Dendritic cell treated with granulocyte-macrophage colony-stimulating factor and Interleukin-4, amounts not matched to agents 40 ng/mL and 50 ng/mL, for 4 days (primary cell): ENCODE results near the gene CYP3A4.
"Not testable (repeated sequence)": the region's sequence is repeated elsewhere in the genome, so short reads cannot be mapped to it uniquely, and the experiment has no call there.

Experiments
- H3K27ac Mint-ChIP-seq: one replicate; pipeline ENCODE4 v1.8.0; 2022; ENCODE audit warnings: mild to moderate bottlenecking, mixed read lengths
- H3K27me3 Mint-ChIP-seq: one replicate; pipeline ENCODE4 v1.8.0; 2022; ENCODE audit warnings: mild to moderate bottlenecking, mixed read lengths
- H3K36me3 Mint-ChIP-seq: one replicate; pipeline ENCODE4 v1.8.0; 2022; ENCODE audit warnings: low read depth, mixed read lengths
- H3K4me1 Mint-ChIP-seq: one replicate; pipeline ENCODE4 v1.8.0; 2022; ENCODE audit warnings: low read depth, mixed read lengths
- H3K4me3 Mint-ChIP-seq: one replicate; pipeline ENCODE4 v1.8.0; 2022; ENCODE audit warnings: mild to moderate bottlenecking, moderate library complexity, mixed read lengths
- H3K9me3 Mint-ChIP-seq: one replicate; pipeline ENCODE4 v1.8.0; 2022; ENCODE audit warnings: mixed read lengths
- intact Hi-C: fragments of 100-400 bp; cut with micrococcal nuclease; formaldehyde crosslinking; loops from one replicate; pipeline ENCODE4 v1.15.0; 2022

Gene CYP3A4

DNA sequence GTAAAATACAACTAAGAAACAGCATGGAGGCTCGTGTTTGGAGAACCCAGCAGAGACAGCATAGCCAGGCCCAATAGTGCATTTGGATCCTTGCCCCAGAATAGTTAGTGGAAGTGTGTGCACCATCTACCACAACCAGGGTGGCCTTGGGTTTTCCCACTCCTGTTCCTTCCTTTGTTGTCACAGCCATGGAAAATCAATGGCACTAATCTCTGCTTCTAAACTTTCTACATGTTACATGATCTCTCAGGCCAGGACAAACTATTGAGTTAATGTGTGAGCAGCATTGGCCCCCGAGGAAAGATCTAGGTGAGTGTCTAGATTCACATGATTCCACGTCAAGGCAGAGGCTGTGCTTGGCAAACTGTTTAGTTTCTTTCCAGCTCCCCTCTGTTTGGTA, 51.0 kb downstream of the CYP3A4 start:
- H3K27me3 Mint-ChIP-seq, result no peaks in the 10 kb centered on the region
- H3K27ac Mint-ChIP-seq, result no peak overlapping the region
- H3K36me3 Mint-ChIP-seq, result no peaks in the 10 kb centered on the region
- no peak overlapping the region for H3K4me3 Mint-ChIP-seq
- H3K4me1 Mint-ChIP-seq, result no peaks in the 10 kb centered on the region
- intact Hi-C loops, result no loop called here
- no peaks in the 10 kb centered on the region for H3K9me3 Mint-ChIP-seq

DNA sequence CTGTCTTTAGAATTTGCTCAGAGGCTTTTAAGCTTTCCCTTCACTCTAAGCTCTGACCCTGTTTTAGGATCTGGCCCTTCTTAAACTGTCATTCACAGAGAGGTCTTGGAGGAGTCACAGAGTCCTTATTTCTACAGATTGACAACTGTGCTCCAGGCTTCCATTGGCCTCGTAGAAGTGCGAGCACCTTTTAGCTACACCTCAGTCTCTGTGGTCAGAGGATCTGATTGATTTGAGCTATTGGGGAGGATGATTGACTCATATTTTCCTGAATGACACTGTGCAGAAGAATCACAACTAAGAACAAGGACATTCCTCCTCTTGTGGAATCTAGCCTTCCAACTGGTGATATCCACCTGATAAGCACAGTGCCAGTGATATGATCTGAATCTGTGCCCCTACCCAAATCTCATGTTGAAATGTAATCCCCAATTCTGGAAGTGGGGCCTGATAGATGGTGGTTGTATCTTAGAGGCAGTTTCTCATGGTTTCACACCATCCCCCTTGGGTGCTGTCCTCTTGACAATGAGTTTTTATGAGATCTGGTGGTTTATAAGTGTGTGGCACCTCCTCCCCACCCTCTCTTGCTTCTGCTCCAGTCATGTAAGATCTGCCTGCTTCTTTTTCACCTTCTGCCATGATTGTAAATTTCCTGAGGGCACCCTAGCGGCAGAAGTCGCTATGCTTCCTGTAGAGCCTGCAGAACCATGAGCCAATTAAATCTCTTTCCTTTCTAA, 52.2 kb downstream of the CYP3A4 start:
- Mint-ChIP-seq H3K27ac (no peak overlapping the region), H3K9me3 (no peaks in the 10 kb centered on the region), H3K4me1 (no peaks in the 10 kb centered on the region), H3K4me3 (no peak overlapping the region), H3K27me3 (no peaks in the 10 kb centered on the region), H3K36me3 (no peaks in the 10 kb centered on the region)
- intact Hi-C loops, result no loop called here

DNA sequence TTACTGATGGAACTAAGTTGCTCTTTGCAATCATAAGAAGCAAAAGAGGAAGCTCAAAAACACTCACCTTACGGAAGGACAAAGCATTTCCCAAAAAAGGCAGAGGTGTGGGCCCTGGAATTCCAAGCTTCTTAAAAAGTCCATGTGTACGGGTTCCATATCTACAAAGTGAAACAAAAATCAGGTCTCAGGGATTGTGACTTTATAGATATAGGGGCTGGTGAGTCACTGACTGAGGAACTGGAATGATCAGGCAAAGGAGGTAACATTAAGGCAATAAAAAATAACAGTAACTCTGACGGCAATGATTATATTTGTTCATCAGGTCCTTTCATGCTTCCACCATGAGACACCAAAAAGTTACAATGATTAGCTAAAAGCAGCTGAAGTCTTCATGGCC, 53.0 kb downstream of the CYP3A4 start:
- Mint-ChIP-seq H3K4me1 (no peaks in the 10 kb centered on the region), H3K9me3 (no peaks in the 10 kb centered on the region), H3K27me3 (no peaks in the 10 kb centered on the region), H3K4me3 (no peak overlapping the region), H3K36me3 (no peaks in the 10 kb centered on the region), H3K27ac (no peak overlapping the region)
- intact Hi-C loops, result no loop called here

DNA sequence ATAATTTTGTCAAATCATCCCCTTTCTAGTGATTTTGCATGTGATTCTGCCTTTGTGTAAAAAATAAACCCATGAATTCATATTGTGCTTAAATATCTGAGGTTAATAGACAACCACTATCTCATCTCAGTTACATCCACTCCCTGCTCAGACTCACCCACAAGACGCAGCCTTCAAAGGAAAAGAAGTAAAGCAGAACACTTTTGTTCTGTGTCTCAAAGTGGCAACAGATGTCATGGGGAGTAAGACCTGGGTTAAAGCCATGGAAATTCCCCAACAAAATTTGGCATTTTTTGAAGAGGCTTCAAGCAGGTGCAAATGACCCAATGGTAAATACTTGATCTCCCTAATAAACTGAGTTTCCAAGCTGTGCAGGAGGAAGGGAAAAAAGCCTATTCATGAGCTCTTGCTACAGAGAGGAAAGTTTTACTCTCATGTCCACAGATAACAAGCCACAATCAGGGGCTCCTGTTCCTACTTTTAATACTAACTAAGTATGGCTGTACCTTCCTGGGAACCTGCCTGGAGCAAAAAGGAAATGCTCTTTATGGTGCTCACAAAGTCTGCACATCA, 53.7 kb downstream of the CYP3A4 start:
- Mint-ChIP-seq H3K27ac (no peak overlapping the region), H3K36me3 (no peaks in the 10 kb centered on the region), H3K9me3 (no peaks in the 10 kb centered on the region), H3K4me1 (no peaks in the 10 kb centered on the region), H3K4me3 (no peak overlapping the region), H3K27me3 (no peaks in the 10 kb centered on the region)
- intact Hi-C loops, result no loop called here

DNA sequence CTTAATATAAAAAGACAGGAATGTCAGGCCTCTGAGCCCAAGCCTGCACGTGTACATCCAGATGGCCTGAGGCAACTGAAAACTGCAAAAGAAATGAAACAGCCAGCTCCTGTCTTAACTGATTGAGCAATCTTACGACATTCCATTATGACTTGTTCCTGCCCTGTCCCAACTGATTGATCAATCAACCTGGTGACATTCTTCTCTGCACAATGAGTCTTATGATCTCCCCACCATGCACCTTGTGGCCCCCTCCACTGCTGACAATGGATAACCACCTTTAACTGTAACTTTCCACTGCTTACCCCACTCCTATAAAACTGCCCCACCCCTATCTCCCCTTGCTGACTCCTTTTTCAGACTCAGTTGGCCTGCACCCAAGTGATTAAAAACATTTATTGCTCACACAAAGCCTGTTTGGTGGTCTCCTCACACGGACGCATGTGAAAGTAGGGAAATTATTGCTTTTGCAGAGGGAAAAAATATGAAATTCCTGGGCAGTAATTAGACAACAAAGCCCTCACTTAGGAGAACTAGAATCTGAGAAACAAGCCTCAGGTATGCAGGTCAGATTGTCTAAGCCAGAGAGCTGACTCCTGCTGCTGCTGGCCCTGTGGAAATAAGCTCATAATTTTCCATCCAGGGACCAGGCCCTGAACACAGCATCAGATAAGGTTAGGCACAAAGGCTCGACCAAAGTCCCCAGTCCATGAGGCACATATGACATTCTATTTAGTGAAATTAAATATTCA, 54.3 kb downstream of the CYP3A4 start:
- Mint-ChIP-seq H3K4me3 (no peak overlapping the region), H3K9me3 (no peaks in the 10 kb centered on the region), H3K4me1 (no peaks in the 10 kb centered on the region), H3K27me3 (no peaks in the 10 kb centered on the region), H3K27ac (no peak overlapping the region), H3K36me3 (no peaks in the 10 kb centered on the region)
- intact Hi-C loops, result no loop called here

DNA sequence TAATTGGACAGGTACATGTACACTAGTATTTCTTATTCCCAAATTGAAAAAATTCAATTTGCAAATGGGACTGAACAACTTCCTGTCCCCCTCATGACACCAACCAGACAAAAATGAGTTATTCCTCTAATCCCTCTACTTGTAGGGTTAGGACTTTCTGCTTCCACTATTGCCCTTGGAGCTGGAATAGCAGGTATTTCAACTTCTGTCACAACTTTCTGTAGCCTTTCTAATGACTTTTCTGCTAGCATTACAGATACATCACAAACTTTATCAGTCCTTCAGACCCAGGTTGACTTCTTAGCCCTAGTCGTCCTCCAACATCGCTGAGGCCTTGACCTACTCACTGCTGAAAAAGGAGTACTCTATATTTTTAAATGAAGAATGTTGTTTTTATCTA, 55.4 kb downstream of the CYP3A4 start:
- H3K36me3 Mint-ChIP-seq, result no peaks in the 10 kb centered on the region
- no peaks in the 10 kb centered on the region for H3K9me3 Mint-ChIP-seq
- no peaks in the 10 kb centered on the region for H3K27me3 Mint-ChIP-seq
- no peak overlapping the region for H3K4me3 Mint-ChIP-seq
- H3K4me1 Mint-ChIP-seq, result no peaks in the 10 kb centered on the region
- intact Hi-C loops, result no loop called here
- no peak overlapping the region for H3K27ac Mint-ChIP-seq

DNA sequence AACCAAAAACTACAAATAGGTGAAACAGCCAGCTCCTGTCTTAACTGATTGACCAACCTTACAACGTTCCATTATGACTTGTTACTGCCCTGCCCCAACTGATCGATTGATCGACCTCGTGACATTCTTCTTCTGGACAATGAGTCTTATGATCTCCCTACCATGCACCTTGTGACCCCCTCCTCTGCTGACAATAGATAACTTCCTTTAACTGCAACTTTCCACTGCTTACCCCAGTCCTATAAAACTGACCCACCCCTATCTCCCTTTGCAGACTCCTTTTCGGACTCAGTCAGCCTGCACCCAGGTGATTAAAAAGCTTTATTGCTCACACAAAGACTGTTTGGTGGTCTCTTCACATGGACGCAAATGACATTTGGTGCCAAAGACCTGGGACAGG, 60.8 kb downstream of the CYP3A4 start:
- intact Hi-C loops, H3K9me3 Mint-ChIP-seq, H3K4me1 Mint-ChIP-seq, H3K36me3 Mint-ChIP-seq, H3K27ac Mint-ChIP-seq, H3K27me3 Mint-ChIP-seq, H3K4me3 Mint-ChIP-seq: not testable (repeated sequence)

DNA sequence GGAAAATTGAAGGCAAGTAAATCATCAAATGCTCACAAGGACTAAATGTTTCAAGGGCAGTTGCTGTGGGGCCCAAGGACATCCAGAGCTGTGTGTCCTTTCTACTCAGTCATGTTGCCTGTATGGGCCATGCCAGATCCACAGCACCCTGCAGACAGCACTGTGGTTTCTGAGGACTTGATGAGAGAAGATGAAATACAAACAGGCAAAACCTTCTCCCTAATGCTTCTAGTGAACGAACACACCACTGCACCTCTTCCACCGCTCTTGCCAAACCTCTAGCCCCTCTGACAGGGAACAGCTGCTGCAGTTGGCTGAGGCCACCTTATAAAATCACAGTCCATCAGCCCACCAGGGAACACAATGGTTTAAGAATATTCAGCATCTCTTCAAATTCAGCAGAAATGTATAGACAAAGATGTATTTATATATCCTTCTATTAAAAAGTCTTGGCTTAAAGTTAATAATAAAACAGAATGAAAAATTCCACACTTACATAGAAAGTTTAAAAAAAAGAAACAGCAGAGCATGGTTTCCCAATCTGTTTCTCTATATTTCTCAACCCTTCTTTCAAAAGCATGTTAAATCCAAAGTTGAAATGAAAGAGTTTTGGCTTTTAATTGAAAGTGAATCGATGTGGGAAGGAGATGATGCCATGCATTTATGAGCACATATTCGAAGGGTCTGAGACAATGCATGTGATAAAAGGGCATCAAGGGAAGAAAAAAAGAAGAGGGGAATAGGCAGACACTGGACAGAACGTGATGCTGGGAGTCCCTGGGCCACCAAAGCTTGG, 63.0 kb downstream of the CYP3A4 start:
- H3K9me3 Mint-ChIP-seq, result no peaks in the 10 kb centered on the region
- no peaks in the 10 kb centered on the region for H3K27me3 Mint-ChIP-seq
- H3K36me3 Mint-ChIP-seq, result no peaks in the 10 kb centered on the region
- no peaks in the 10 kb centered on the region for H3K4me1 Mint-ChIP-seq
- no peak overlapping the region for H3K27ac Mint-ChIP-seq
- H3K4me3 Mint-ChIP-seq, result no peak overlapping the region
- intact Hi-C loops, result no loop called here

DNA sequence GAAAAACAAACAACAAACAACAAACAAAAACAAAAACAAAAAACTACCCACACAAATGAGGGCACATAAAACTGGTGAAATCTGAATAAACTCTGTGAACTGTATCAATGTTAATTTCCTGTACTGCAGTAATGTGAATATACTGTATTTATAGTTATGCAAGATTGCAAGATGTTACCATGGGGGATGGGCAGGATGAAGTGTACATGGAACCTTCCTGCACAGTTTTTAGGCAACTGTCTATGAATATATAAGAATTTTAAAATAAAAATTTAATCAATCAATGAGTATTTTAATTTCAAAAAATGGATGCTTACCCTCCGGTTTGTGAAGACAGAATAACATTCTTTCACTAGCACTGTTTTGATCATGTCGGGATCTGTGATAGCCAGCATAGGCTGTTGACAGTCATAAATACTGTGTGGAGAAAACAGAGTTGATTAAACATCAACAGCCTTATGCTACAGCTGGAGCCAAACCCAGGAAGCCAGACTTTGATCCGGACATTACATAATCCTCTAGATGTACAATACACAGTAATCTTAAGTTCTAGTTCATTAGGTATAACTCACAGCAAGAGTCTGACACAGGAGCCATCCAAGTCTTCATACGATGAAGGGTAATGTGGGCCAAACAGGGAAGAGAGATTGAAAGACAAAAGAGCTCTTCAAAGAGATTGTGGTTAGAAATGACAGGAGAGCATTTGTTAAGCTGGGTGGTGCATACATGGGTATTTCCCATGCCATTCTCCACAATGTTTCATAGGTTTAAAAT, 63.8 kb downstream of the CYP3A4 start:
- H3K4me3 Mint-ChIP-seq, result no peak overlapping the region
- H3K9me3 Mint-ChIP-seq, result peaks cover 7% of the 10 kb centered on the region
- no peaks in the 10 kb centered on the region for H3K27me3 Mint-ChIP-seq
- H3K4me1 Mint-ChIP-seq, result no peaks in the 10 kb centered on the region
- H3K36me3 Mint-ChIP-seq, result no peaks in the 10 kb centered on the region
- intact Hi-C loops, result no loop called here
- no peak overlapping the region for H3K27ac Mint-ChIP-seq

DNA sequence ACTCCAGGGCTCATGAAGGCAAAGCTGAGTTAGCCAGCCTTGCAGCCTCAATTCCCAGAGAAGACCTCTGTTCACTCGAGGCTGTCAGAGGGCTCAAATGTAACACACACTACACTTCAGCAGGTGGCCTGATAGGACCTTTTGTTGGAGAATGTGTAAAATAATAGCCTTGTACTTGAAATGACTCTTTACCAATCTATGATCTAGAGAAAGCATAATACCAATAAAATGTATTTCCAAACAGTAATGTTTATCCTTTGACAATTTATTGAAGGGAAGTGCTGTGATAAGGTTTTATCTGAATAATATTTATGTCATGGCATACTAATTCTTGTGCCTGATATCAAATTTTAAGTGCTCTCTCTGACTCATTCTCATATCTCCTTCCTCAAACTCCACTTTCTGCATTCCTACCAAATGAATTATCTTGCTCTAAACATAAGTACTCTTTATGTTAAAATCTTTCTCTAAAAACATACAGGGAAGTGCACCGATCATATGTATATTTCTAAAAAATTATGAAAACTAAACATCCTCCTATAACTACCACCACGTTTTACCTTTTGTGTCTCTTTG, 69.9 kb downstream of the CYP3A4 start:
- peaks cover 4% of the 10 kb centered on the region for H3K27me3 Mint-ChIP-seq
- intact Hi-C loops, result no loop called here
- peaks cover 14% of the 10 kb centered on the region for H3K9me3 Mint-ChIP-seq
- no peaks in the 10 kb centered on the region for H3K4me1 Mint-ChIP-seq
- H3K36me3 Mint-ChIP-seq, result no peaks in the 10 kb centered on the region
- H3K27ac Mint-ChIP-seq, result no peak overlapping the region
- H3K4me3 Mint-ChIP-seq, result no peak overlapping the region

DNA sequence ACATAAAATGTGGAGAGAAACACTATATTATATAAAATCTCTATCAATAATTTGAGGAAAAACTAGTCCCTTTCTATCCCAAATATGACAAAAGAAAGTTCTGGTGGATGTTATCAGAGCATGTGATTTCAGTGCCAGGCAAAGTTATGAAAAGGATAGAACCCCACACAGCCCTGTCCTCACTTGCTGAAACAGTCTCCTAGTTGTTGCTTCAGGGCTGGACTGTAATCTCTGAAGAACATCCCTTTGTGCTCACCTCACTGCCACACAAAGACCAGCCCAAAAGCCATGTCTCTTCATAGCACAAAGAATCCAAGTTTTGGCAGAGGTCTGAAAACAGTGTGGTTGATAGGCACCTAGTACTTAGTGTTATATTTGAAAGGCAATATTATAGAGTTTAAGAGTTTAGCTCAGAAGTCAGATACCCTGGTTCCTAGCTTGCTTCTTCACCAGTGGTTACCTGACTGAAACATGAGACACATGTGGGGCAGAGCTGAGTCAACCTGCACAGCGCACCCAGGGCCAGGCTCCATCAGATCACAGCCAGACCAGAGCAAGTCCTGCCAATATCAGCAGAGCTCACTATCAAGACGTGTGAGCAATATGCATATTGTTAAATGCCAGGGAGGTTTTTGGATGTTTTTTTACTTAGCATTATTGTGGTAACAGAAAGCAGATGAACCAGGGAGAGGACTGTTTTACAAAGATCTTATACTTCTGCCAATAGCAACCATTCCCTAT, 74.0 kb downstream of the CYP3A4 start:
- Mint-ChIP-seq H3K27me3 (peaks cover 4% of the 10 kb centered on the region), H3K4me3 (no peak overlapping the region), H3K9me3 (peaks cover 18% of the 10 kb centered on the region), H3K4me1 (no peaks in the 10 kb centered on the region), H3K36me3 (no peaks in the 10 kb centered on the region), H3K27ac (no peak overlapping the region)
- intact Hi-C loops, result no loop called here

DNA sequence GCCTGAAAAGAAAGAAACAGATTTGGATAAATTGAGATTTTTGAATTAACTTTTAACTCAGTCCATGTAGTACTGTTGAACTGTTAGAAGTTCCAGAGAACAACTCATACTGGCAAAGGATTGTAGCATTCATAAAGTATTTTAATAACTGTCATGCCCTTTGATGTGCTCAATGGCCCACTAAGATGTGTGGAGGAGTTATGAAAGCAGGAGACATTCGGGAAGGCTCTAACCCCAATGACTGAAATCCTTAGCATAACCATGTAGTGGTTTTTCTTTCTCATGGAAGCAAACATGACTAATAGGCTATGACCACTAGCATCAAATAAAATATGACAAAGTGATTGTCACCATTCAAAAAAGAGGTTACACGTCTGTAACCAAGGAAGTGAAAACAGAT, 74.7 kb downstream of the CYP3A4 start:
- Mint-ChIP-seq H3K27me3 (peaks cover 4% of the 10 kb centered on the region), H3K27ac (no peak overlapping the region), H3K4me1 (no peaks in the 10 kb centered on the region), H3K36me3 (no peaks in the 10 kb centered on the region), H3K4me3 (no peak overlapping the region), H3K9me3 (peaks cover 13% of the 10 kb centered on the region)
- intact Hi-C loops, result no loop called here

DNA sequence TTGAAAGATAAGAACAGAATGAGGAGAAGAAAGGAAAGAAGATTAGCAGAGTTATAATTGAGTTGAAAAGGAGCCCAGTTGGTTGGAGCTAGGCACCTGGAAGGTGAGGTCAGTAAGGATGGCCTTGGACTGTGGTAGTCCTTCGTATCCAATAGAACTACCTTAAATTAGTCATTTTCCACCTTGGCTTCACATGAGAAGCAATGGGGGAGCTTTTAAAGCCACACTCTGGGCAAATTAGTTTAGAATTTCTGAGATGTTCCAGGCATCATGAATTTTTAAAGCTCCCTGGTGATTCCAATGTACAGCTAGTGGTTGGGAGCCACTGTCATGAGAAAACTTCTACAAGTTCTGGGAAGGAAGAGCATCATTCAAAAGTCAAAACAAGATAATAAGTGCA, 76.9 kb downstream of the CYP3A4 start:
- intact Hi-C loops, result no loop called here
- H3K9me3 Mint-ChIP-seq, result peaks cover 13% of the 10 kb centered on the region
- H3K36me3 Mint-ChIP-seq, result no peaks in the 10 kb centered on the region
- H3K4me3 Mint-ChIP-seq, result no peak overlapping the region
- no peaks in the 10 kb centered on the region for H3K4me1 Mint-ChIP-seq
- H3K27ac Mint-ChIP-seq, result no peak overlapping the region
- H3K27me3 Mint-ChIP-seq, result peaks cover 4% of the 10 kb centered on the region
